Jurkat, Clone E6-1 (cell line): ENCODE results near the gene ANKRD16.
"Not testable (repeated sequence)": the region's sequence is repeated elsewhere in the genome, so short reads cannot be mapped to it uniquely, and the experiment has no call there.

ENCODE experiments used
- DNase-seq: peaks from one replicate; pipeline ENCODE4 v3.0.0-alpha.2; 2011; ENCODE audit warnings: low read depth, low spot score
- H3K4me3 ChIP-seq: 2 replicates; pipeline ENCODE4 v1.5.1; 2011; ENCODE audit warnings: mild to moderate bottlenecking, low read length, control low read depth, moderate library complexity

Gene ANKRD16

DNA sequence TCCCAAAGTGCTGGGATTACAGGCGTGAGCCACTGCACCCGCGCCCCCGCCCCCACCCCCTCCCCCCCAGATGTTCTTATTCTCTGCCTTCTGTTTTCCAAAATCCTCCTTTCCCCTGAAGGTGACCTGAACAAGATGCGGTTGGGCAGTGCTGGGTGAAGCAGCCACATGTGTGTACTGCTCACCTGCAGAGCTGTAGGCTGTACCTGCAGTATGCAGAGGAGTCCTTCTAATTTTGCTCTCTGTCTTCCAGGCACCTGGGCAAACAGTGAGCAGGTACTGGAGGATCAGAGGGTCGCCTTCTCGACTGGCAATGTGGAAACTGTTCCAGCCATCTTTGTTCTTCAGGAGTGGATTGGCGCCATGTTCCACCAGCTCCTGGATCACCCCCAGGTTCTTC, 2.1 kb downstream of the ANKRD16 start:
- no peak for DNase-seq

DNA sequence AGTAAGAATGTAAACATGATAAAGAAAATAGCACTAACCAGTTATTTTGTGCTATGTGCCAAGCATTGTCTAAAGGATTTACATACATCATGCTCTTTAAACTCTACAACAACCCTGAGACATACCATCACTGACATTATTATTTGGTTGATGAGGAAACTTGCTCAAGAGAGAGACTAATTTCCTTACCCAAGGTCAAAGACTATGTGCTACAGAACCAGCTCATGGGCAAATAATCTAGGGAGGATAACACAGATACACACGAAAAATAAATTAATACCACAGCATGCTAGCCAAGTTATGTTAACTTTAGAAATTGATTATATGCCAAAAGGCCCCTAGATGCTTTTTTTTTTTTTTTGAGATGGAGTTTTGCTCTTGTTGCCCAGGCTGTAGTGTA, 2.7 kb downstream of the ANKRD16 start:
- H3K4me3 ChIP-seq = no peak overlapping the region
- DNase-seq = no peak

More for the DNA sequence above, 2.1 kb downstream of the ANKRD16 start:
- no peak overlapping the region for H3K4me3 ChIP-seq

DNA sequence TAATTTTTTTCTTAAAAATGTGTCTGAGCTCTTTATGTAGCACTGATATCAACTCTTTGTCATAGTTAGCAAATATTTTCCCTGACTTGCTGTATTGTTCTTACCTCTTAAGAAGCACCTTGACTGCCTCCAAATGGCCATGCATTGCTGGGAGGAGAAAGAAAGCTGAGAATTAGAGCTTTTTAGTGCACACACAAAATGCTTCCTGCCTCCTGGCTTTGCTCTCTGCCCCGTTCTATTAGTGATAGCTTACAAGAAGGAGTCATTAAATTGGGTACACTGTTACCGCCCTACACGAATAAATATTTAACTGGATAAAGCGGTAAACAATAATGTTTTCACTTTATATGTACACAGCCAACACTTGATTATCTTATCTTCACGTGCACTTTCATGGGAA, 4.1 kb downstream of the ANKRD16 start:
- DNase-seq = no peak
- H3K4me3 ChIP-seq = no peak overlapping the region

DNA sequence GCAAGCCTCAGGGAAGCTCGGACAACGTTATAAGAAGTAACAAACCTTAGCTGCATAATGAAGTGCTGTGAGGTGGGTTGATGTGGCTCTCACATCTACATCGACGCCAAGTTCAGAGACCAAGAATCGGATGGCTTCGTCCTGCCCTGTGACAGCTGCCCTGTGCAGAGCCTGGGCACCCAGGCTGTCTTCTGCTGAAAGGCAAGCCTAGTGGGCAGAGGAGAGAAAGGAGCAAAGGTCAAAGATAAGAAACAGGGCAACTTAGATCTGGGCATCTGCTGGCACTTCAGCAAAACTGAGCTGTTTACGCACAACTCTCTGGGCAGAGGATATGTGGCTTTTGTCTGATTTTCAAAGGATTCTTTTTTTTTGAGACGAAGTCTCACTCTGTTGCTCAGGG, 6.7 kb downstream of the ANKRD16 start:
- no peak for DNase-seq
- no peak overlapping the region for H3K4me3 ChIP-seq

- H3K4me3 ChIP-seq, DNase-seq: not testable (repeated sequence)
Measured at GRCh38 chr10:5877041-5877440, 12.7 kb downstream of the ANKRD16 start.

GRCh38 chr10:5876181-5876768, 13.4 kb downstream of the ANKRD16 start:
- H3K4me3 ChIP-seq = no peak overlapping the region

DNA sequence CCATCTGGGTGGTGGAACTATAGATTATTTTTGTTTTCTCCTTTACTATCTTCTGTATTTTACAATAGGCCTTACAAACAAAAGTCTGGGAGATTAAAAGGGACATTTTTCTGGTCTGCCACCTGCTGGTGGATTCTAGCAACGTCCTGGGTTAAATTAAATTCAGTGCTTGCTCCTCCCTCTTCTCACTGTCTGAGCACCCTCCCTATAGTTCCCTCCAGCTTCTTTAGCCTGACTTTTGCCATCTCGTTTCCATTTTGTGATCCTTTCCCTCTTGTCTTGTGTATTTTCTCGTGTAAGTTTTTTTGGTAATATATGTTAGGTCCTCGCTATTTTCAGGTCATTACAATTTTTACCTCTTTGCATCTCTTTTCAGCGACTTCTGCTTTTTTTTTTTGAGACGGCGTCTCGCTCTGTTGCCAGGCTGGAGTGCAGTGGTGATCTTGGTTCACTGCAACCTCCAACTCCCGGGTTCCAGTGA, 16.1 kb downstream of the ANKRD16 start:
- DNase-seq = peak; percentile 69
- no peak overlapping the region for H3K4me3 ChIP-seq

More at GRCh38 chr10:5876181-5876768, 13.4 kb downstream of the ANKRD16 start:
- no peak for DNase-seq

DNA sequence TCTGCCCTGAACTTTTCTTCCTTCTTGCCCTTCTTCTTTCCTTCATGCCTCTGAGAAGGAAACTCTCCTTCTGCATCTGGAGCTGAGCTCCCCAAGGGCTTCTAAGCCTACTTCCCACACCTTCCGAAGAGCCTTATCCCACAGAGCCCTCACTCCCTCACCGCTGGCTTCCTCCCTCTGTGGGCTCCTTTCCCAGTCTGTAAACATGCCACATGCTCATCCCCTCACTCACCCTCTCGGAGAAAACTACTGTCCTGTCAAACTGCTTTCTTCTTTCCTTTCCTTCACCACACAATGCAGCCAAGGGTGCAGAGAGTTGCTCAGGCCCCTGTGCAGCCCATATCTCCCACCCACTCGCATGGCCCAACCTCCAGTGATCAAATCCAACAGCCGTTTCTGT, 18.1 kb downstream of the ANKRD16 start:
- DNase-seq = no peak
- no peak overlapping the region for H3K4me3 ChIP-seq

DNA sequence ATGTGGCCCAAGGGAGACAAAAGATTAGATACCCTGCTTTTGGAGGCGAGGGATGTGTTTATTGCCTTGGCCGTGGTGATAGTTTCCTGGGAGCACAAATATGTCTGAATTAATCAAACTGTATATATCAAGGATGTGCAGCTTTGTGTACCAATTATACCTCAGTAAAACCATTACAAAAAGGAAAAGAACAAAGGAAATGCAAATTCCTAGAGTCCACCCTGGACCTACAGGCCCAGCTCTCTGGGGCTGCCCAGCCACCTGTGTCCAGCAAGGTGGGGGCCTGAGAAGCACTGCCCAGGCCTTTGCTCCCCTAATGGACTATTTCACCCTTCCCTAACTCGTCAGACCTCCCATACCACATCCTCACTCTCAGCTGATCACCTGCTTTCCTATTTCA, 20.5 kb downstream of the ANKRD16 start:
- no peak overlapping the region for H3K4me3 ChIP-seq
- no peak for DNase-seq

- H3K4me3 ChIP-seq, DNase-seq: not testable (repeated sequence)
Measured at GRCh38 chr10:5868383-5868782, 21.3 kb downstream of the ANKRD16 start.

GRCh38 chr10:5867091-5867615, 22.5 kb downstream of the ANKRD16 start:
- not testable (repeated sequence) for DNase-seq

DNA sequence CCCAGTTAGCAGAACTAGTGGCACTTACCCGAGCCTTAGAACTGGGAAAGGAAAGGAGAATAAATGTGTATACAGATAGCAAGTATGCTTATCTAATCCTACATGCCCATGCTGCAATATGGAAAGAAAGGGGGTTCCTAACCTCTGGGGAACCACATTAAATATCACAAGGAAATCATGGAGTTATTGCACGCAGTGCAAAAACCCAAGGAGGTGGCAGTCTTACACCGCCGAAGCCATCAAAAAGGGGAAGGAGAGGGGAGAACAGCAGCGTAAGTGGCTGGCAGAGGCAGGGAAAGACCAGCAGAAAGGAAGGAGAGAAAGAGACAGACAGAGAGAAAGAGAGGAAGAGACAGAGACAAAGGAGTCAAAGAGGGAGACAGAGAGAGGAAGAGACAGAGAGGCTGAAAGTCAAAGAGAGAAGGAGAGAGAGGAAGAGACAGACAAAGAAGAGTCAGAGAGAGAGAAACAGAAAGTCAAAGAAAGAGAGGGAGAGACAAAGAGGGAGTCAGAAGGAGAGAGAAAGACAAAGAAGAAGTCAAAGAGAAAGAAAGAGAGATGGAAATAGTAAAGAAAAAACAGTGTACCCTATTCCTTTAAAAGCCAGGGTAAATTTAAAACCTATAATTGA, 23.1 kb downstream of the ANKRD16 start:
- DNase-seq, H3K4me3 ChIP-seq: not testable (repeated sequence)

More at GRCh38 chr10:5867091-5867615, 22.5 kb downstream of the ANKRD16 start:
- not testable (repeated sequence) for H3K4me3 ChIP-seq

GRCh38 chr10:5862981-5863685, 26.6 kb downstream of the ANKRD16 start:
- not testable (repeated sequence) for DNase-seq, H3K4me3 ChIP-seq

- no peak for DNase-seq
- H3K4me3 ChIP-seq = no peak overlapping the region
Measured at GRCh38 chr10:5862360-5862961, 27.2 kb downstream of the ANKRD16 start.

DNA sequence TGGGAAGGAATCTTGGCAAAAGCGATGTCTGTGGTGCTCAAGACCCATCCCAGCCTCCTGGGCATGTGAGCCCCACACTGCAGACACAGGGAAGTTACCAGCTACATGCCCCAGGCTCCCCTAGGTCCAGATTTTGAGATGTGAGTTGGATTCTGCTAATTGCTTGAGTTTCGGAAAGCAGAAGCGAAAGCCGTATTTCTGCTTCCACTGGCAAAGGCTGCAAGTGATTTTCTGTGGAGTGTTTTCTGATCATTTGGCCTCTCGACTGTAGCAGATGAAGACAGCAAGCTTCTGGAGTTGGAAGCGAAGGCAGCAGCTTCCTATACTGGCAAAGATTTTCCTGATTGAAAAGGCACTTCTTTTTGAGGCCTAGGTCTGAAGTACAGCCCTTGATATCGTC, 29.6 kb downstream of the ANKRD16 start:
- DNase-seq = no peak
- no peak overlapping the region for H3K4me3 ChIP-seq

DNA sequence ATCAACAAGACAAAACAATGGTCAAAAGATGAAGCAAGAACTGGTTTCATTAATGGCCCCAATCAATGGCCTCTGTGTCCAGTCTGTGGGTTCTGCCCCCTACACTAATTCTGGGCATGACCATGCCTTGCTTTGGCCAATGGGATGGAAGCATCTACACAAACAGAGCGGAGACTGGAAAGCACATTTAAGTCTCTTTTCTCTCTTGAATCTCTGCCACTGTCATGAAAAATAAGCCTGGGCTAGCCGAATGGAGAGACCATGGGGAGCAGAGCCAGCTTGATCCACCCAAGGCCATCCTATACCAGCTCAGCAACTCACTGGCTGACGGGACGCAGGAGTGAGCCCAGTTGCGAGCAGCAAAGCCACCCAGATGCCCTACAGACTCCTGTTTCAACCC, 30.9 kb downstream of the ANKRD16 start:
- no peak for DNase-seq

DNA sequence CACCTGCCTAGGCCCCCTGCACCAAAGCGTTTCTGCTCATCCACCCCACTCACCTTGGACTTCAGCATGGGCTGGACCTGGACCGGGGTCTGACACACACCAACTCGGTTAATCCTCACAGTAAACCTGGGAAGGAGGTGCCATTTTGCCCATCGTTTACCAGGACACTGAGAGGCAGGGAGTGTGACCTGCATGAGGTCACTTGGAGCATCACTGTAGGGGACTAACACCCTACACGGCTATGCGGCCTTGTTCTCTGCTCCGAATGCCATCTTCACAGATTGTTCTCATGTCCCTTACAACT, 33.0 kb downstream of the ANKRD16 start:
- DNase-seq = no peak
- H3K4me3 ChIP-seq = no peak overlapping the region

More for the DNA sequence above, 30.9 kb downstream of the ANKRD16 start:
- no peak overlapping the region for H3K4me3 ChIP-seq

- H3K4me3 ChIP-seq = no peak overlapping the region
- DNase-seq = no peak
Measured at GRCh38 chr10:5855979-5856700, 33.6 kb downstream of the ANKRD16 start.

GRCh38 chr10:5854131-5854475, 35.6 kb downstream of the ANKRD16 start:
- H3K4me3 ChIP-seq = no peak overlapping the region
- no peak for DNase-seq
